ENCODE data around the gene IQGAP2. TPM values are rescaled to one million over a fixed set of nuclear protein-coding genes. Genes with fewer than 3 reads are reported as not detected.

Gene IQGAP2
- polyA plus RNA-seq, 1 donor (not counting 4 experiments of a cell fraction or from before 2014, with no cell fraction given), result 0.14 TPM

- no peaks in the 10 kb centered on the region for H3K27me3 ChIP-seq (ENCODE audit: control insufficient read depth, extremely low read depth, insufficient read depth, low read length)
- no peak for DNase-seq (ENCODE audit: low read depth, low spot score)
Observed at GRCh38 chr5:76422742-76423141, 19.7 kb downstream of the IQGAP2 start.

GRCh38 chr5:76425146-76425545 lies 22.1 kb downstream of the IQGAP2 start:
- TF ChIP-seq, protein P1, sequence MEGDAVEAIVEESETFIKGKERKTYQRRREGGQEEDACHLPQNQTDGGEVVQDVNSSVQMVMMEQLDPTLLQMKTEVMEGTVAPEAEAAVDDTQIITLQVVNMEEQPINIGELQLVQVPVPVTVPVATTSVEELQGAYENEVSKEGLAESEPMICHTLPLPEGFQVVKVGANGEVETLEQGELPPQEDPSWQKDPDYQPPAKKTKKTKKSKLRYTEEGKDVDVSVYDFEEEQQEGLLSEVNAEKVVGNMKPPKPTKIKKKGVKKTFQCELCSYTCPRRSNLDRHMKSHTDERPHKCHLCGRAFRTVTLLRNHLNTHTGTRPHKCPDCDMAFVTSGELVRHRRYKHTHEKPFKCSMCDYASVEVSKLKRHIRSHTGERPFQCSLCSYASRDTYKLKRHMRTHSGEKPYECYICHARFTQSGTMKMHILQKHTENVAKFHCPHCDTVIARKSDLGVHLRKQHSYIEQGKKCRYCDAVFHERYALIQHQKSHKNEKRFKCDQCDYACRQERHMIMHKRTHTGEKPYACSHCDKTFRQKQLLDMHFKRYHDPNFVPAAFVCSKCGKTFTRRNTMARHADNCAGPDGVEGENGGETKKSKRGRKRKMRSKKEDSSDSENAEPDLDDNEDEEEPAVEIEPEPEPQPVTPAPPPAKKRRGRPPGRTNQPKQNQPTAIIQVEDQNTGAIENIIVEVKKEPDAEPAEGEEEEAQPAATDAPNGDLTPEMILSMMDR (optimal IDR thresholded peaks at IDR 0.05 in 1 of 3, IDR thresholded peaks at IDR 0.05 in 1 of 3, conservative IDR thresholded peaks at IDR 0.05 in 1 of 3; ENCODE audit: extremely low read depth in 1 of 3, insufficient read depth in 2 of 3, low read length in 3 of 3), result no peak
- no peak for TF ChIP-seq EZH2 (IDR thresholded peaks at IDR 0.05; ENCODE audit: low read length)
- no peak overlapping the region for H3K9ac ChIP-seq (ENCODE audit: control insufficient read depth, extremely low read depth, insufficient read depth, low read length)
- H3K36me3 ChIP-seq (ENCODE audit: control insufficient read depth in 2 of 2, extremely low read depth in 1 of 2, insufficient read depth in 2 of 2, low read length in 2 of 2), result no peaks in the 10 kb centered on the region
- H3K9me3 ChIP-seq (ENCODE audit: control insufficient read depth, low read depth, low read length), result no peaks in the 10 kb centered on the region
- H3K4me2 ChIP-seq (ENCODE audit: control insufficient read depth, extremely low read depth, insufficient read depth, low read depth, low read length), result no peak overlapping the region
- H3K27me3 ChIP-seq (ENCODE audit: control insufficient read depth, extremely low read depth, insufficient read depth, low read length), result no peaks in the 10 kb centered on the region
- H3K9me1 ChIP-seq (ENCODE audit: control insufficient read depth, extremely low read depth, insufficient read depth, low read length), result no peaks in the 10 kb centered on the region
- H4K20me1 ChIP-seq (ENCODE audit: control insufficient read depth, extremely low read depth, insufficient read depth, low read length), result no peaks in the 10 kb centered on the region
- no peak for FAIRE-seq
- no peak overlapping the region for H3K27ac ChIP-seq (ENCODE audit: control insufficient read depth, insufficient read depth, low read length)
- H3K4me3 ChIP-seq (ENCODE audit: control insufficient read depth in 2 of 3, extremely low read depth in 1 of 3, insufficient read depth in 2 of 3, low read depth in 1 of 3, low read length in 3 of 3), result no peak overlapping the region
- no peak for DNase-seq (ENCODE audit: low read depth, low spot score)
- H2AFZ ChIP-seq (ENCODE audit: control insufficient read depth, low read length), result no peak overlapping the region
- no peaks in the 10 kb centered on the region for H3K79me2 ChIP-seq (ENCODE audit: control insufficient read depth, insufficient read depth, low read length)
- dilution Hi-C loops (cut with MboI; ENCODE audit: extremely low pct_ligation_motif_present, low sequenced_read_pairs), result no loop called here
- no peaks in the 10 kb centered on the region for H3K4me1 ChIP-seq (ENCODE audit: control insufficient read depth, extremely low read depth, insufficient read depth, low read length)

More at GRCh38 chr5:76422742-76423141, 19.7 kb downstream of the IQGAP2 start:
- no peak for FAIRE-seq
- no peak overlapping the region for H3K9ac ChIP-seq (ENCODE audit: control insufficient read depth, extremely low read depth, insufficient read depth, low read length)
- no peak overlapping the region for H3K4me2 ChIP-seq (ENCODE audit: control insufficient read depth, extremely low read depth, insufficient read depth, low read depth, low read length)
- no peaks in the 10 kb centered on the region for H3K79me2 ChIP-seq (ENCODE audit: control insufficient read depth, insufficient read depth, low read length)
- no peak overlapping the region for H2AFZ ChIP-seq (ENCODE audit: control insufficient read depth, low read length)
- dilution Hi-C loops (cut with MboI; ENCODE audit: extremely low pct_ligation_motif_present, low sequenced_read_pairs), result no loop called here
- H3K9me3 ChIP-seq (ENCODE audit: control insufficient read depth, low read depth, low read length), result no peaks in the 10 kb centered on the region
- H3K36me3 ChIP-seq (ENCODE audit: control insufficient read depth in 2 of 2, extremely low read depth in 1 of 2, insufficient read depth in 2 of 2, low read length in 2 of 2), result no peaks in the 10 kb centered on the region
- no peaks in the 10 kb centered on the region for H4K20me1 ChIP-seq (ENCODE audit: control insufficient read depth, extremely low read depth, insufficient read depth, low read length)
- TF ChIP-seq, protein P1 (optimal IDR thresholded peaks at IDR 0.05 in 1 of 3, IDR thresholded peaks at IDR 0.05 in 1 of 3, conservative IDR thresholded peaks at IDR 0.05 in 1 of 3; ENCODE audit: extremely low read depth in 1 of 3, insufficient read depth in 2 of 3, low read length in 3 of 3), result no peak
- TF ChIP-seq EZH2 (IDR thresholded peaks at IDR 0.05; ENCODE audit: low read length), result no peak
- H3K27ac ChIP-seq (ENCODE audit: control insufficient read depth, insufficient read depth, low read length), result no peak overlapping the region
- no peak overlapping the region for H3K4me3 ChIP-seq (ENCODE audit: control insufficient read depth in 2 of 3, extremely low read depth in 1 of 3, insufficient read depth in 2 of 3, low read depth in 1 of 3, low read length in 3 of 3)
- no peaks in the 10 kb centered on the region for H3K4me1 ChIP-seq (ENCODE audit: control insufficient read depth, extremely low read depth, insufficient read depth, low read length)
- no peaks in the 10 kb centered on the region for H3K9me1 ChIP-seq (ENCODE audit: control insufficient read depth, extremely low read depth, insufficient read depth, low read length)

Measured in keratinocyte (primary cell).